HG03139 (cell line): ENCODE results near the gene OR10A4.
"Not testable (repeated sequence)": the region's sequence is repeated elsewhere in the genome, so short reads cannot be mapped to it uniquely, and the experiment has no call there.

Experiments used
- ATAC-seq: cut with Tn5 transposase; IDR thresholded peaks from one replicate; pipeline ENCODE4 v1.9.1; 2021; ENCODE audit not compliant: unreplicated experiment

OR10A4 gene

GRCh38 chr11:6876325-6876724 lies at the start of gene OR10A4:
Gene OR10A4, plus strand, starts transcription at chr11:6876625. Its CDS starts 23 bp downstream, at chr11:6876648.
- ATAC-seq = no peak

- no peak for ATAC-seq
Measured at GRCh38 chr11:6828103-6828502, 48.3 kb upstream of the OR10A4 start.

- no peak for ATAC-seq
Measured at GRCh38 chr11:6833356-6833755, 43.1 kb upstream of the OR10A4 start.

- no peak for ATAC-seq
Measured at GRCh38 chr11:6834021-6834420, 42.4 kb upstream of the OR10A4 start.

- no peak for ATAC-seq
Measured at GRCh38 chr11:6841694-6842093, 34.7 kb upstream of the OR10A4 start.

- no peak for ATAC-seq
Measured at GRCh38 chr11:6843670-6844069, 32.8 kb upstream of the OR10A4 start.

- no peak for ATAC-seq
Measured at GRCh38 chr11:6844356-6844755, 32.1 kb upstream of the OR10A4 start.

- ATAC-seq = no peak
Measured at GRCh38 chr11:6845383-6845782, 31.0 kb upstream of the OR10A4 start, which contains the start of gene OR10A5. Gene OR10A5, plus strand, starts transcription at chr11:6845683. Its CDS starts 0 bp downstream, at chr11:6845683.

GRCh38 chr11:6850526-6850925 lies 25.9 kb upstream of the OR10A4 start:
- no peak for ATAC-seq

- not testable (repeated sequence) for ATAC-seq
Measured at GRCh38 chr11:6854801-6855200, 21.6 kb upstream of the OR10A4 start.

- no peak for ATAC-seq
Measured at GRCh38 chr11:6855971-6856541, 20.4 kb upstream of the OR10A4 start.

GRCh38 chr11:6856871-6857270 lies 19.6 kb upstream of the OR10A4 start:
- peak; percentile 43 for ATAC-seq

- no peak for ATAC-seq
Measured at GRCh38 chr11:6862961-6863360, 13.5 kb upstream of the OR10A4 start, which contains the start of gene OR10A2. Gene OR10A2, plus strand, starts transcription at chr11:6863057. Its CDS starts 6,698 bp downstream, at chr11:6869755.

GRCh38 chr11:6864438-6864837 lies 12.0 kb upstream of the OR10A4 start:
- ATAC-seq = no peak

- ATAC-seq = no peak
Measured at GRCh38 chr11:6871278-6871677, 5.1 kb upstream of the OR10A4 start.

- no peak for ATAC-seq
Measured at GRCh38 chr11:6875761-6876160, 664 bp upstream of the OR10A4 start.

- ATAC-seq = no peak
Measured at GRCh38 chr11:6876914-6877313, 489 bp downstream of the OR10A4 start.

- no peak for ATAC-seq
Measured at GRCh38 chr11:6882751-6883150, 6.3 kb downstream of the OR10A4 start.

GRCh38 chr11:6887711-6888110 lies 11.3 kb downstream of the OR10A4 start:
- not testable (repeated sequence) for ATAC-seq

GRCh38 chr11:6888830-6889229 lies 12.4 kb downstream of the OR10A4 start:
- ATAC-seq = no peak

GRCh38 chr11:6889835-6890234 lies 13.4 kb downstream of the OR10A4 start:
- no peak for ATAC-seq

GRCh38 chr11:6892400-6892799 lies 16.0 kb downstream of the OR10A4 start, which contains the start of gene OR2D2:
Gene OR2D2, minus strand, starts transcription at chr11:6892500. Its CDS starts 0 bp downstream, at chr11:6892500.
- ATAC-seq = no peak

- no peak for ATAC-seq
Measured at GRCh38 chr11:6894097-6894496, 17.7 kb downstream of the OR10A4 start.
